OCI-LY3 (cell line): Measurements from ENCODE around the gene MTCH1.
A peak's percentile ranks its signal among the peaks of the same experiment; 100 is the strongest.
"Not testable (repeated sequence)": the region's sequence is repeated elsewhere in the genome, so short reads cannot be mapped to it uniquely, and the experiment has no call there.

Experiments
- H2AFZ ChIP-seq: fragments of 200-600, 300-600 bp; shearing (Covaris generic); 2 replicates; pipeline ENCODE4 v1.6.0; 2014; ENCODE audit warnings: antibody characterized with exemption, low read depth, low read length
- H3K27ac ChIP-seq: fragments of 200-600, 300-600 bp; sonication (generic); 2 replicates; pipeline ENCODE4 v1.5.1; 2014; ENCODE audit warnings: mild to moderate bottlenecking, low read length, moderate library complexity, mixed read lengths
- H3K27me3 ChIP-seq: fragments of 200-600, 300-600 bp; sonication (generic); 2 replicates; pipeline ENCODE4 v1.6.1; 2014; ENCODE audit warnings: low read depth, low read length, mixed read lengths
- H3K36me3 ChIP-seq: fragments of 200-600, 300-600 bp; sonication (generic); replicated peaks from 2 replicates; pipeline ENCODE3; 2014; ENCODE audit warnings: low read depth, low read length, mixed read lengths
- H3K4me1 ChIP-seq: fragments of 300-600, 200-600 bp; sonication (generic); 2 replicates; pipeline ENCODE4 v1.6.1; 2014; ENCODE audit warnings: low read length, mixed read lengths
- H3K4me2 ChIP-seq: fragments of 200-600, 300-600 bp; sonication (generic); 2 replicates; pipeline ENCODE4 v1.6.1; 2014; ENCODE audit warnings: low read length, mixed read lengths
- H3K4me3 ChIP-seq: fragments of 300-600, 200-600 bp; sonication (generic); 2 replicates; pipeline ENCODE4 v1.5.1; 2014; ENCODE audit warnings: antibody characterized with exemption, mild to moderate bottlenecking, low read length, moderate library complexity
- H3K79me2 ChIP-seq: fragments of 300-600, 200-600 bp; shearing (Covaris generic); 2 replicates; pipeline ENCODE4 v1.6.1; 2014; ENCODE audit warnings: mild to moderate bottlenecking, low read length, mixed read lengths
- H3K9ac ChIP-seq: fragments of 300-600, 200-600 bp; shearing (Covaris generic); 2 replicates; pipeline ENCODE4 v1.6.0; 2014; ENCODE audit warnings: mild to moderate bottlenecking, low read length, moderate library complexity
- H3K9me3 ChIP-seq: fragments of 200-600, 300-600 bp; shearing (Covaris generic); 2 replicates; pipeline ENCODE4 v1.6.1; 2014; ENCODE audit warnings: low read length, mixed read lengths; ENCODE audit not compliant: insufficient read depth
- H4K20me1 ChIP-seq: fragments of 200-600, 300-600 bp; sonication (generic); 2 replicates; pipeline ENCODE4 v1.6.1; 2016; ENCODE audit warnings: low read length, mixed read lengths; ENCODE audit not compliant: insufficient read depth
- CTCF ChIP-seq: fragments of 200-600, 300-600 bp; sonication (generic); IDR thresholded peaks from 2 replicates; pipeline ENCODE4 v1.5.1; 2014; ENCODE audit warnings: antibody characterized with exemption, low read length, low read depth
- EZH2phosphoT487 ChIP-seq: fragments of 200-600 bp; shearing (Covaris generic); IDR thresholded peaks from 2 replicates; pipeline ENCODE4 v1.6.1; 2018; ENCODE audit warnings: antibody characterized with exemption, mixed run types, low read depth

MTCH1 gene

GRCh38 chr6:36997811-36998722 lies 12.1 kb upstream of the MTCH1 start:
- H3K9me3 ChIP-seq, result no peaks in the 10 kb centered on the region
- H3K4me3 ChIP-seq, result no peak overlapping the region
- H4K20me1 ChIP-seq, result no peaks in the 10 kb centered on the region
- no peaks in the 10 kb centered on the region for H3K36me3 ChIP-seq
- no peak overlapping the region for H3K4me2 ChIP-seq
- H3K79me2 ChIP-seq, result no peaks in the 10 kb centered on the region
- H3K27me3 ChIP-seq, result peaks cover 14% of the 10 kb centered on the region
- no peak overlapping the region for H3K9ac ChIP-seq
- no peak overlapping the region for H3K27ac ChIP-seq
- TF ChIP-seq CTCF (no peak), EZH2phosphoT487 (no peak)
- no peaks in the 10 kb centered on the region for H3K4me1 ChIP-seq
- no peak overlapping the region for H2AFZ ChIP-seq

- H4K20me1 ChIP-seq, H3K36me3 ChIP-seq, H3K79me2 ChIP-seq, H3K4me3 ChIP-seq, H3K9ac ChIP-seq, H3K4me2 ChIP-seq, H2AFZ ChIP-seq, H3K27ac ChIP-seq, H3K9me3 ChIP-seq: not testable (repeated sequence)
- Histone ChIP-seq H3K27me3 (peaks cover 22% of the 10 kb centered on the region), H3K4me1 (peaks cover 10% of the 10 kb centered on the region)
These were observed 4.4 kb upstream of the MTCH1 start for GRCh38 chr6:36990401-36990800.

GRCh38 chr6:36989264-36989663 lies 3.3 kb upstream of the MTCH1 start:
- Histone ChIP-seq H3K4me2 (no peak overlapping the region), H3K27me3 (peaks cover 17% of the 10 kb centered on the region), H3K27ac (no peak overlapping the region), H3K9ac (no peak overlapping the region), H3K4me3 (no peak overlapping the region), H3K4me1 (peaks cover 17% of the 10 kb centered on the region), H4K20me1 (peaks cover 6% of the 10 kb centered on the region), H2AFZ (no peak overlapping the region), H3K9me3 (no peaks in the 10 kb centered on the region), H3K36me3 (no peaks in the 10 kb centered on the region), H3K79me2 (peaks cover 21% of the 10 kb centered on the region)
- TF ChIP-seq EZH2phosphoT487 (no peak), CTCF (no peak)

GRCh38 chr6:36986704-36987047 lies 680 bp upstream of the MTCH1 start:
- Histone ChIP-seq H3K4me2 (peak overlapping the region; percentile 91), H3K79me2 (peaks cover 45% of the 10 kb centered on the region), H3K27me3 (peaks cover 13% of the 10 kb centered on the region), H3K9ac (peak overlapping the region; percentile 82), H3K36me3 (no peaks in the 10 kb centered on the region), H4K20me1 (peaks cover 28% of the 10 kb centered on the region), H3K4me1 (peaks cover 22% of the 10 kb centered on the region), H3K9me3 (no peaks in the 10 kb centered on the region), H3K4me3 (peak overlapping the region; percentile 90), H2AFZ (peak overlapping the region; percentile 49; the same call in 1 of the 2 replicates), H3K27ac (peak overlapping the region; percentile 47)
- TF ChIP-seq CTCF, result no peak
- TF ChIP-seq EZH2phosphoT487, result no peak
